Stimulated activated memory B cell treated with anti-CD40 and anti-IgM and Interleukin-4, amounts not matched to agents 10 μg/mL and 1 μg/mL and 100 μg/mL, for 72 hours (primary cell): ENCODE results near the gene KLK8.

ENCODE experiments used
- ATAC-seq: fragments of 150-1000 bp; cut with Tn5 transposase; 2 replicates; pipeline ENCODE4 v1.10.0; 2021
- H3K27ac Mint-ChIP-seq: one replicate; pipeline ENCODE4 v1.8.0; 2022; ENCODE audit warnings: mild to moderate bottlenecking, mixed read lengths
- H3K27me3 Mint-ChIP-seq: one replicate; pipeline ENCODE4 v1.8.0; 2022; ENCODE audit warnings: mixed read lengths
- H3K36me3 Mint-ChIP-seq: one replicate; pipeline ENCODE4 v1.8.0; 2022; ENCODE audit warnings: mixed read lengths
- H3K4me1 Mint-ChIP-seq: one replicate; pipeline ENCODE4 v1.8.0; 2022; ENCODE audit warnings: mixed read lengths
- H3K4me3 Mint-ChIP-seq: one replicate; pipeline ENCODE4 v1.8.0; 2022; ENCODE audit warnings: mild to moderate bottlenecking, moderate library complexity, mixed read lengths
- H3K9me3 Mint-ChIP-seq: one replicate; pipeline ENCODE4 v1.8.0; 2022; ENCODE audit warnings: mixed read lengths

Gene KLK8

DNA sequence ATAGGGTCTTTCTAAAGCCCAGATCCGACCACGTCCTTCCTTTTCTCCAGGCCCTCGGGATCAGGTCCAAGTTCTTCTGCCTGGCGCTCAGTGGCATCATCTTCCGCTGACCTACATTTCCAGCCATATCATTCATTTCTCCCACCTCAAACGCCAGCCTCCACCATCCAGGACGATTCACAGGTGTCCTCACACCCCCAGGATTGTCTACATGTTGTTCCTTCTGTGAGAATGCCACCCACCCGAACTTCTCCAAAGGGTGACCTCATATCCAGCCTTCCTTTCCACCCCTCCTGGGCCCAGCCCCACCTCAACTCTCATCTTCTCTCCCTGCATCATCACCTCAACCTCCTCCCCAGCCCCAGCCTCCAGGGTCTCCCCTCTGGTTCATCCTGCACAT, 43.8 kb downstream of the KLK8 start:
- ATAC-seq: no peak
- Mint-ChIP-seq H3K27me3 (peaks cover 59% of the 10 kb centered on the region), H3K4me3 (no peak overlapping the region), H3K9me3 (peaks cover 22% of the 10 kb centered on the region), H3K27ac (no peak overlapping the region), H3K4me1 (no peaks in the 10 kb centered on the region), H3K36me3 (peaks cover 8% of the 10 kb centered on the region)

DNA sequence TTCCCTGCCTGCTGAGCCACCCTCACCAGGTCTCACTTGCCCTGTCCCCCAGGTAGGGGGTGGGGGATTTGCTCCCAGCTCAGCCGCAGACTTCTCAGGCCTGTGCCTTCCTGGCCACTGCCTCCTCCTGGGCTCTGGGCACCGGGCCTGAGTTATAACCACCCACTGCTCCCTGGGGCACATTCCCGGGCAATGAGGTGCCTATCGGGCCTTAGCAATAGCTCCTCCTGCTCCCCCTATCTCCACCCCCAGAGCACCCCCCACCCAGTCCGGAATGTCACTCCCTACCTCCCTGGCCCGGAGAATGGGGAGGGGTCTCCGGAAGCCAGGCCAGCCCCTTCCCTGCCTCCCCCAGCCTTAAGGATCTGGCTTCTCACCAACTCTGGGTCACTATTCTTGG, 48.5 kb downstream of the KLK8 start, which contains the start of gene KLK5:
Gene KLK5, minus strand, starts transcription at position 129 of the 400 bp plus-strand sequence. CDS start 381 bp downstream, outside the sequence.
- H3K4me1 Mint-ChIP-seq: no peaks in the 10 kb centered on the region
- peaks cover 4% of the 10 kb centered on the region for H3K9me3 Mint-ChIP-seq
- H3K27me3 Mint-ChIP-seq: peaks cover 61% of the 10 kb centered on the region
- no peaks in the 10 kb centered on the region for H3K36me3 Mint-ChIP-seq
- H3K27ac Mint-ChIP-seq: no peak within 1 kb of the TSS
- H3K4me3 Mint-ChIP-seq: no peak within 1 kb of the TSS
- peak; percentile 8 for ATAC-seq

DNA sequence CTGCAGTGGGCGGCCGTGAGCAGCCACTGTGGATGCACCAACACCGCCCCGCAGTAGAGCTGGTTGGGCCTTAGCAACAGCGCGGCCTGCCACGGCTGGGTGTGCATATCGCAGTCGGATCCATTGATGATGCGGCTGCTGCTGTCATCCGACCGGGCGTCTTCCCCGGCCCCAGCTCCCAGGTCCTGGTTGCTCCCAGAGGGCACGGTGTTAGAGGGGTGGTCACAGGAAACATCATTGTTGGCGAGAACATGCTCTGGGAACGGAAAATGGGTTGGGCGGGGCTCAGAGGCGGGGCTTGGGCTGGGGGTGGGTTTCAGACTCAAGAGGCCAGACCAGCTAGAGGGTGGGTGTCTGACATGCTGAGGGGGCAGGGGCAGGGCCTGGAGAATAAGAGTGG, 51.5 kb downstream of the KLK8 start:
- H3K9me3 Mint-ChIP-seq: peaks cover 10% of the 10 kb centered on the region
- H3K27ac Mint-ChIP-seq: no peak overlapping the region
- H3K4me3 Mint-ChIP-seq: no peak overlapping the region
- no peaks in the 10 kb centered on the region for H3K36me3 Mint-ChIP-seq
- no peaks in the 10 kb centered on the region for H3K4me1 Mint-ChIP-seq
- ATAC-seq: no peak
- H3K27me3 Mint-ChIP-seq: peaks cover 68% of the 10 kb centered on the region

DNA sequence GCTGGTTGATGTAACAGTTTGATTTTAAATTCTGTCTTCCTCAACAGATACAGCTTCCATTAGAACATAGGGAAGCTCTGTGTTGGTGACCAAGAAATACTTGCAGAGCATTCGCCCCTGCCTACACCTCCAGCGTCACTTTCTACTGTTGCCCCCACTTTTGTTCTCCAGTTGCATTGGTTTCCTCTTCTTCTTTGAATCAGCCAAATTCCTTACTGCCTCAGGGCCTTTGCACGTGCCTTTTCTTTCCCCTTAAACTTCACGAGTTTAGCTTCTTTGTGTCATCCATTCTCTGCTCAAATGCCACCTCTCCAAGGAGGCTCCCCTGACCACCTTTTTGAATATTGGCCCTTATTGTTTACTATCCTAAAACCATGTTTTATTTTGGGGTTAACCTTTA, 54.3 kb downstream of the KLK8 start:
- Mint-ChIP-seq H3K4me1 (no peaks in the 10 kb centered on the region), H3K9me3 (peaks cover 20% of the 10 kb centered on the region), H3K27ac (no peak overlapping the region), H3K36me3 (peaks cover 9% of the 10 kb centered on the region), H3K27me3 (peaks cover 72% of the 10 kb centered on the region), H3K4me3 (no peak overlapping the region)
- no peak for ATAC-seq
